Right atrium auricular region (tissue), 2 donors: Measurements from ENCODE around the gene CRB1. TPM values are rescaled to one million over a fixed set of nuclear protein-coding genes. Genes with fewer than 3 reads are reported as not detected.

Experiments used
- DNase-seq: peaks from one replicate; pipeline ENCODE4 v3.0.0-alpha.2; 2019; ENCODE audit warnings: low spot score
- H3K27ac ChIP-seq, 2 donors: fragments of 200-600 bp; sonication (generic); 1 replicate in 1 of 2; 2 replicates in 1 of 2; pipeline ENCODE4 v1.5.1; 2016 to 2019
- H3K27me3 ChIP-seq, 2 donors: fragments of 200-600 bp; sonication (generic); one replicate each; pipeline versions ENCODE4 v1.5.1 to v1.6.0; 2017 to 2019
- H3K36me3 ChIP-seq: fragments of 200-600 bp; sonication (generic); one replicate; pipeline ENCODE4 v1.5.1; 2016
- H3K4me1 ChIP-seq, 2 donors: fragments of 200-600 bp; sonication (generic); one replicate each; pipeline versions ENCODE4 v1.5.1 to v1.6.0; 2017 to 2019
- H3K4me3 ChIP-seq, 2 donors: fragments of 200-600 bp; sonication (generic); 1 replicate in 1 of 2; 2 replicates in 1 of 2; pipeline ENCODE4 v1.5.1; 2017 to 2019; ENCODE audit warnings: mild to moderate bottlenecking in 1 of 2, moderate library complexity in 1 of 2
- H3K9me3 ChIP-seq, 2 donors: fragments of 200-600 bp; sonication (generic); one replicate each; pipeline ENCODE4 v1.5.1; 2019
- total RNA-seq, 2 donors: library from RNA; depleted of rRNA; stranded (reverse); fragments of >200 nt; gene quantifications; one replicate each; pipeline ENCODE4 v1.1.0, GENCODE V29; 2016
- TF ChIP-seq, protein P1 (sequence below), 2 donors: fragments of 200-600 bp; sonication (generic); IDR thresholded peaks; one replicate each; pipeline ENCODE4 v1.5.1; 2019; ENCODE audit warnings: antibody characterized with exemption in 2 of 2

CRB1 gene
- total RNA-seq, 2 donors from 2014 or later = 0.11 to 0.75 TPM

DNA sequence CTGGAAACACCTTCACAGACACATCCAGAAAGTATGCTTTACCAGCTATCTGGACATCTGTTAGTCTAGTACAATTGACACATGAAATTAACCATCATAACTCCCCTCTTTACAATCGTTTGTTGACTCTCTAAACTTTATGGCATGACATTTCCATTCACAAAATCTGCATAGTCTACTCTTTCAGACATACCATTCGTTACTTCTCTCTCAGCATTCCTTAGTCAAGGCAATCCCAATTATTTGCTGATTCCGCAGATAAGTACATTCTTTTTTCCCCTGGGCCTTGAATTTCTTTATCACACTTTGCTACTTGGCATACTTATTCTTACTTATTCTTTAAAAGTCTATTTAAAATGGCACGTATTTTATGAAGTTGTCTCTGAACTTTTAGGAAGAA is 15.1 kb upstream of the CRB1 start:
- H3K4me1 ChIP-seq = no peaks in the 10 kb centered on the region
- no peak for DNase-seq
- H3K27ac ChIP-seq = no peak overlapping the region
- H3K4me3 ChIP-seq = no peak overlapping the region
- H3K27me3 ChIP-seq = no peaks in the 10 kb centered on the region
- TF ChIP-seq, protein P1, sequence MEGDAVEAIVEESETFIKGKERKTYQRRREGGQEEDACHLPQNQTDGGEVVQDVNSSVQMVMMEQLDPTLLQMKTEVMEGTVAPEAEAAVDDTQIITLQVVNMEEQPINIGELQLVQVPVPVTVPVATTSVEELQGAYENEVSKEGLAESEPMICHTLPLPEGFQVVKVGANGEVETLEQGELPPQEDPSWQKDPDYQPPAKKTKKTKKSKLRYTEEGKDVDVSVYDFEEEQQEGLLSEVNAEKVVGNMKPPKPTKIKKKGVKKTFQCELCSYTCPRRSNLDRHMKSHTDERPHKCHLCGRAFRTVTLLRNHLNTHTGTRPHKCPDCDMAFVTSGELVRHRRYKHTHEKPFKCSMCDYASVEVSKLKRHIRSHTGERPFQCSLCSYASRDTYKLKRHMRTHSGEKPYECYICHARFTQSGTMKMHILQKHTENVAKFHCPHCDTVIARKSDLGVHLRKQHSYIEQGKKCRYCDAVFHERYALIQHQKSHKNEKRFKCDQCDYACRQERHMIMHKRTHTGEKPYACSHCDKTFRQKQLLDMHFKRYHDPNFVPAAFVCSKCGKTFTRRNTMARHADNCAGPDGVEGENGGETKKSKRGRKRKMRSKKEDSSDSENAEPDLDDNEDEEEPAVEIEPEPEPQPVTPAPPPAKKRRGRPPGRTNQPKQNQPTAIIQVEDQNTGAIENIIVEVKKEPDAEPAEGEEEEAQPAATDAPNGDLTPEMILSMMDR (IDR thresholded peaks at IDR 0.05) = no peak
- H3K36me3 ChIP-seq = no peaks in the 10 kb centered on the region
- no peaks in the 10 kb centered on the region for H3K9me3 ChIP-seq

DNA sequence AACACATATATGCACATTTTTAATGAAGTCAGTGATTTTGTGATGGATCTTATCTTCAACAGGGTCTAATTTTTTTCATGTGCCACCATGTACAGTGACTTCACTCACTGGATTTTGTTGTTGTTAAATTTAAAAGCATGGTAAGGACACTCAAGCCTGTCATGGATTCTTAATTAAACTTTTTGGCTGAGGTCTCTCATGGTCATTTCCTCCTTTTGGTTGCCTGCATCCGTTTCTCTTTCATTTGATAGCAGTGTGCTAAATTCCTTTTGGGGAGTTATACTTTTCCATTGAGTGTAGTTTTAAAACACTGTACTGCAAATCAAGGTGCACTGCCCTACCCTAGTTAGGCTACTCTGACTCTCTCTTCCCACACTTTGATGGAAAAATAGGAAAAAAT is 13.2 kb upstream of the CRB1 start:
- H3K27ac ChIP-seq = no peak overlapping the region
- no peaks in the 10 kb centered on the region for H3K9me3 ChIP-seq
- TF ChIP-seq, protein P1 (IDR thresholded peaks at IDR 0.05) = no peak
- no peaks in the 10 kb centered on the region for H3K4me1 ChIP-seq
- DNase-seq = no peak
- no peak overlapping the region for H3K4me3 ChIP-seq
- H3K27me3 ChIP-seq = no peaks in the 10 kb centered on the region
- no peaks in the 10 kb centered on the region for H3K36me3 ChIP-seq

DNA sequence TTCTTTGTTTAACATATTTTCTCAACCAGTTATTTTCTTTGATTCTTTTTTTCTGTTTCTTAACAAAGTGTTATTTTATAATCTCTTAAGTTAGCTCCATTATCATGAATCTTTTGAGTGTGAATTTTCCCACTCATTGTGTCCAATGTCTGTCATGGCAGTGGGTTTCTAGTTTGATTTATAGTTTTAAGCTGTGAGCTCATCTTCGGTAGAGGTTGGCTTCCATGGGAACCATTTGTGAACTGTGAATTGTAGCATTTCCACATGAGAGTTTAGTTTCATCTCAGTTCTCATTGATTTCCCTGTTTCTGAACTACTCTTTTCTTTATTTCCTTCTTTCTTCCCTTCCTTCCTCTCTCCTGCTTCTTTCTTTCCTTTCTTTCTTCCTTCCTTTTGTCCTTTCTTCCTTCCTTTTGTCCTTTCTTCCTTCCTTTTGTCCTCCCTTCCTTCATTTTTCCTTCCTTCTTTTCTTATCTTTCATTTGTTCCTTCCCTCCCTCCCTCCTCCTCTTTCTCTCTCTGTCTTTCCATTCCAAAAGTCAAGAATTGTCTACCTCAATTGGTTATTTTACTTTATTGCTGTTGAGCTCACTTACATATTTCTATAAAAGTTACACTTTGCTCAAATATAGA is 3.0 kb upstream of the CRB1 start:
- no peak overlapping the region for H3K27ac ChIP-seq
- no peaks in the 10 kb centered on the region for H3K9me3 ChIP-seq
- no peaks in the 10 kb centered on the region for H3K36me3 ChIP-seq
- H3K27me3 ChIP-seq = no peaks in the 10 kb centered on the region
- TF ChIP-seq, protein P1 (IDR thresholded peaks at IDR 0.05) = no peak
- no peak overlapping the region for H3K4me3 ChIP-seq
- DNase-seq = no peak
- H3K4me1 ChIP-seq = no peaks in the 10 kb centered on the region

DNA sequence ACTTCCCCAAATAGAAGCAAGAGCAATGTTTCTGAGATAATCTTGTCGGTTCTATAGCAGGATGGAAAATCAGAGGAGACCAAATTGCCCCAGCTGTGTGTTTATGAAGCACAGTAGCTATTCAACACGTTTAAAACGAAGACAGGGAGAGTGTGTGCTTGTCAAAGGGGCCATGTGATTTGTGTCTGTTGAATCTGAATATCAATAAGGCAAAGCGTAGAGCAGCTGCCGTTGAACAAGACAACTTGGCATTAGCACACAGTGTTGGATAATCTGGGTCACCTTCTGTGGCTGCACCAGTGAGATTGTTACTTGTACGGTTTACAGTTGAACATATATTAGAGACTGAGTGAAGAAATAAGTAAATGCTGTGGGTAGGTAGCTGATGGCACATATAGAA is 1.0 kb downstream of the CRB1 start:
- Histone ChIP-seq H3K4me1 (no peaks in the 10 kb centered on the region), H3K27ac (no peak overlapping the region), H3K27me3 (no peaks in the 10 kb centered on the region), H3K36me3 (no peaks in the 10 kb centered on the region), H3K4me3 (no peak overlapping the region), H3K9me3 (no peaks in the 10 kb centered on the region)
- TF ChIP-seq, protein P1 (IDR thresholded peaks at IDR 0.05) = no peak
- DNase-seq = no peak

DNA sequence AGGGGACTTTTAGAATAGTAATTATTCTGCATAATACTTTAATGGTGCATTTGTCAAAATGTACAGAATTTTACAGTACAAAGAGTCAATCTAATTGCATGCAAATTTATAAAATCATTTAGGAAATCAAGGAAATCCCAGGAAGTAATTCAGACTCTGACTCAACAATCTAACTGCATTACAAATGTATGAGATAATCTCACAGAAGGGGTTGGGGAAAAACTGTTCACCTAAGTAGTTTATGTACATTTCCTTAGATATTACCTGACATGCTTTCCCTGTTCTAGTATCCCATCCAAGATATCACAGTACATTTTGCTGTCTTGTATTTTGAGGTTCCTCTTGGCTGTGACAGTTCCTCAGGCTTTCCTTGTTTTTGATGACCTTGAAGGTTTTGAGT is 4.7 kb downstream of the CRB1 start:
- TF ChIP-seq, protein P1 (IDR thresholded peaks at IDR 0.05) = no peak
- Histone ChIP-seq H3K27ac (no peak overlapping the region), H3K36me3 (no peaks in the 10 kb centered on the region), H3K9me3 (no peaks in the 10 kb centered on the region), H3K4me3 (no peak overlapping the region), H3K27me3 (no peaks in the 10 kb centered on the region), H3K4me1 (no peaks in the 10 kb centered on the region)
- DNase-seq = no peak

DNA sequence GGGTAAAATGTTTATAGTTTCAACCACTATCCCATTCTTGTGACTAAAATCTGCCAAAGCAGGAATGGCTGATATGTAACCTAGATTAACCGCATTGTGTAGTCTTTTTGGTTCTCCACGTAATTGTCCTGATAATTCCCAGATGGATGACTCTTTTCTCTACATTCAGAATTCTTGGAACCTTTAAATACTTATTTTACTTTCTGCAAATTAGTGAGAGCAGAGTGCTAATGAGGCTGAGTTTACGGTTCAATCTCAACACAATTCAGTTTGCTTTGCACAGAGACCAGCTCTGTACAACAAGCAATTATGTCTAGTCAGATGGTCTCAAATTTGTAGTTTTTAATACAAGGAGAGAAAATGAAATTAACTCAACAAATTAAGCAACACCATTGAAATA is 9.1 kb downstream of the CRB1 start:
- no peaks in the 10 kb centered on the region for H3K36me3 ChIP-seq
- H3K27me3 ChIP-seq = no peaks in the 10 kb centered on the region
- H3K9me3 ChIP-seq = no peaks in the 10 kb centered on the region
- no peak overlapping the region for H3K27ac ChIP-seq
- no peak for DNase-seq
- H3K4me3 ChIP-seq = no peak overlapping the region
- no peaks in the 10 kb centered on the region for H3K4me1 ChIP-seq
- TF ChIP-seq, protein P1 (IDR thresholded peaks at IDR 0.05) = no peak
